MM.1S (cell line): Measurements from ENCODE around the gene SSBP2.

ENCODE experiments used
- DNase-seq: peaks from one replicate; pipeline ENCODE4 v3.0.0-alpha.2; 2015
- H2AFZ ChIP-seq: fragments of 300-600 bp; sonication (generic); 2 replicates; pipeline ENCODE4 v1.6.0; 2016; ENCODE audit warnings: antibody characterized with exemption, low read length
- H3F3A ChIP-seq: fragments of 300-600 bp; sonication (generic); 2 replicates; pipeline ENCODE4 v1.6.1; 2016; ENCODE audit warnings: mild to moderate bottlenecking, antibody characterized with exemption, low read length, moderate library complexity, mixed read lengths; ENCODE audit not compliant: insufficient read depth
- H3K27ac ChIP-seq: fragments of 300-600 bp; sonication (generic); 2 replicates; pipeline ENCODE4 v1.5.1; 2016; ENCODE audit warnings: mild to moderate bottlenecking, low read length
- H3K27me3 ChIP-seq: fragments of 300-600 bp; sonication (generic); replicated peaks from 2 replicates; pipeline ENCODE4 v1.6.0; 2016; ENCODE audit warnings: low read length; ENCODE audit not compliant: insufficient read depth
- H3K36me3 ChIP-seq: fragments of 300-600 bp; sonication (generic); replicated peaks from 2 replicates; pipeline ENCODE4 v1.6.1; 2016; ENCODE audit warnings: mild to moderate bottlenecking, low read length, mixed read lengths; ENCODE audit not compliant: insufficient read depth
- H3K4me1 ChIP-seq: fragments of 300-600 bp; sonication (generic); 2 replicates; pipeline ENCODE4 v1.6.1; 2016; ENCODE audit warnings: low read length, mixed read lengths
- H3K4me2 ChIP-seq: fragments of 300-600 bp; sonication (generic); 2 replicates; pipeline ENCODE4 v1.6.0; 2016; ENCODE audit warnings: low read depth, low read length
- H3K4me3 ChIP-seq: fragments of 300-600 bp; sonication (generic); 2 replicates; pipeline ENCODE4 v1.5.1; 2016; ENCODE audit warnings: low read length, mixed read lengths
- H3K79me2 ChIP-seq: fragments of 300-600 bp; sonication (generic); 2 replicates; pipeline ENCODE4 v1.6.1; 2016; ENCODE audit warnings: mixed run types, low read length, mixed read lengths
- H3K9ac ChIP-seq: fragments of 300-600 bp; sonication (generic); 2 replicates; pipeline ENCODE4 v1.6.1; 2016; ENCODE audit warnings: low read length, mixed read lengths
- H3K9me2 ChIP-seq: fragments of 300-600 bp; sonication (generic); replicated peaks from 2 replicates; pipeline ENCODE4 v1.6.1; 2016; ENCODE audit warnings: mild to moderate bottlenecking, low read length, mixed read lengths; ENCODE audit not compliant: insufficient read depth
- H3K9me3 ChIP-seq: fragments of 300-600 bp; sonication (generic); replicated peaks from 2 replicates; pipeline ENCODE4 v1.6.1; 2016; ENCODE audit warnings: mild to moderate bottlenecking, low read length, mixed read lengths; ENCODE audit not compliant: insufficient read depth
- H4K20me1 ChIP-seq: fragments of 300-600 bp; sonication (generic); 2 replicates; pipeline ENCODE4 v1.6.1; 2016; ENCODE audit warnings: mild to moderate bottlenecking, low read length, moderate library complexity, mixed read lengths; ENCODE audit not compliant: insufficient read depth
- CTCF ChIP-seq: fragments of 300-600 bp; sonication (generic); IDR thresholded peaks from 2 replicates; pipeline ENCODE4 v1.5.1; 2016; ENCODE audit warnings: antibody characterized with exemption, low read length, mixed read lengths
- EZH2 ChIP-seq: fragments of 300-600 bp; sonication (generic); optimal IDR thresholded peaks from 2 replicates; pipeline ENCODE3; 2017; ENCODE audit warnings: low read depth, mild to moderate bottlenecking, antibody characterized with exemption, low read length, mixed read lengths
- EZH2phosphoT487 ChIP-seq: fragments of 300-600 bp; sonication (generic); IDR thresholded peaks from 2 replicates; pipeline ENCODE4 v1.6.1; 2018; ENCODE audit warnings: antibody characterized with exemption, low read length

The SSBP2 gene

GRCh38 chr5:81547001-81547400, 203.9 kb downstream of the SSBP2 start:
- no peaks in the 10 kb centered on the region for H3K4me1 ChIP-seq
- H3K36me3 ChIP-seq: no peaks in the 10 kb centered on the region
- H4K20me1 ChIP-seq: no peaks in the 10 kb centered on the region
- no peak for TF ChIP-seq EZH2
- no peak for TF ChIP-seq EZH2phosphoT487
- no peak for TF ChIP-seq CTCF
- no peak overlapping the region for H3K27ac ChIP-seq
- no peaks in the 10 kb centered on the region for H3K9me2 ChIP-seq
- no peaks in the 10 kb centered on the region for H3K27me3 ChIP-seq
- H3K9ac ChIP-seq: no peak overlapping the region
- no peak overlapping the region for H3K4me2 ChIP-seq
- no peaks in the 10 kb centered on the region for H3K9me3 ChIP-seq
- no peaks in the 10 kb centered on the region for H3F3A ChIP-seq
- no peak for DNase-seq
- H3K4me3 ChIP-seq: no peak overlapping the region
- H2AFZ ChIP-seq: no peak overlapping the region
- H3K79me2 ChIP-seq: peaks cover 10% of the 10 kb centered on the region

- TF ChIP-seq CTCF (no peak), EZH2phosphoT487 (no peak), EZH2 (no peak)
- Histone ChIP-seq H3K36me3 (no peaks in the 10 kb centered on the region), H3K4me2 (no peak overlapping the region), H2AFZ (no peak overlapping the region), H3K27ac (no peak overlapping the region), H3K79me2 (peaks cover 17% of the 10 kb centered on the region), H4K20me1 (no peaks in the 10 kb centered on the region), H3K9ac (no peak overlapping the region), H3F3A (no peaks in the 10 kb centered on the region), H3K9me3 (no peaks in the 10 kb centered on the region), H3K27me3 (no peaks in the 10 kb centered on the region), H3K4me1 (no peaks in the 10 kb centered on the region), H3K4me3 (no peak overlapping the region), H3K9me2 (no peaks in the 10 kb centered on the region)
- DNase-seq: no peak
These were observed 205.0 kb downstream of the SSBP2 start for GRCh38 chr5:81545911-81546310.

- Histone ChIP-seq H4K20me1 (no peaks in the 10 kb centered on the region), H3F3A (no peaks in the 10 kb centered on the region), H3K9me3 (no peaks in the 10 kb centered on the region), H3K9me2 (no peaks in the 10 kb centered on the region), H3K4me2 (no peak overlapping the region), H3K4me3 (no peak overlapping the region), H3K27me3 (no peaks in the 10 kb centered on the region), H3K9ac (no peak overlapping the region), H3K4me1 (no peaks in the 10 kb centered on the region), H3K36me3 (no peaks in the 10 kb centered on the region), H3K27ac (no peak overlapping the region), H3K79me2 (peaks cover 20% of the 10 kb centered on the region), H2AFZ (no peak overlapping the region)
- TF ChIP-seq EZH2 (no peak), EZH2phosphoT487 (no peak), CTCF (no peak)
- DNase-seq: no peak
These were observed 206.4 kb downstream of the SSBP2 start for GRCh38 chr5:81544351-81545018.
